Stimulated activated CD4-positive, alpha-beta T cell treated with anti-CD3 and anti-CD28 coated beads, Interleukin-15, amount 100 ng/mL, for 1 hour (primary cell): ENCODE measurements around the gene TOMM40L.

ENCODE experiments used
- DNase-seq, 2 donors: peaks; one replicate each; pipeline ENCODE4 v3.0.0-alpha.2; 2020; ENCODE audit warnings: low read depth in 1 of 2, low spot score in 1 of 2

Gene TOMM40L

GRCh38 chr1:161196521-161197451 is 29.1 kb upstream of the TOMM40L start:
- DNase-seq, result no peak

- DNase-seq, result no peak
Measured at GRCh38 chr1:161197560-161198193, 28.2 kb upstream of the TOMM40L start.

GRCh38 chr1:161198194-161198896 is 27.5 kb upstream of the TOMM40L start:
- no peak for DNase-seq

- no peak for DNase-seq
Measured at GRCh38 chr1:161198897-161199431, 26.9 kb upstream of the TOMM40L start, which contains the start of gene ADAMTS4. ADAMTS4 (minus strand) TSS chr1:161199054; CDS start chr1:161198627, 427 bp downstream.

GRCh38 chr1:161199506-161200139 is 26.2 kb upstream of the TOMM40L start:
- DNase-seq, result no peak

GRCh38 chr1:161200421-161200991 is 25.4 kb upstream of the TOMM40L start:
- DNase-seq, result no peak

GRCh38 chr1:161200992-161201835 is 24.6 kb upstream of the TOMM40L start:
- no peak for DNase-seq

GRCh38 chr1:161201836-161202712 is 23.8 kb upstream of the TOMM40L start, which contains the start of gene NDUFS2:
NDUFS2 (plus strand) TSS chr1:161202367; CDS start chr1:161202386, 19 bp downstream.
- DNase-seq, result peak; percentile 81 to 84

GRCh38 chr1:161206411-161207140 is 19.3 kb upstream of the TOMM40L start:
- DNase-seq, result no peak

GRCh38 chr1:161207173-161207572 is 18.7 kb upstream of the TOMM40L start:
- DNase-seq, result no peak

GRCh38 chr1:161209790-161210409 is 16.0 kb upstream of the TOMM40L start:
- peak; percentile 42 to 50 for DNase-seq

- DNase-seq, result no peak
Measured at GRCh38 chr1:161214369-161214768, 11.5 kb upstream of the TOMM40L start.

GRCh38 chr1:161215076-161215475 is 10.8 kb upstream of the TOMM40L start, which contains the start of gene FCER1G:
FCER1G (plus strand) TSS chr1:161215295; CDS start chr1:161215322, 27 bp downstream.
- no peak for DNase-seq

- no peak for DNase-seq
Measured at GRCh38 chr1:161216945-161217712, 8.7 kb upstream of the TOMM40L start.

GRCh38 chr1:161217831-161218230 is 8.0 kb upstream of the TOMM40L start:
- DNase-seq, result no peak

GRCh38 chr1:161218301-161219077 is 7.4 kb upstream of the TOMM40L start:
- no peak for DNase-seq
